CD4-positive, alpha-beta T cell treated with Interleukin-4 for 4 hours (primary cell): ENCODE measurements around the gene MAPK8IP1.

ENCODE experiments used
- DNase-seq: peaks from one replicate; pipeline ENCODE4 v3.0.0-alpha.2; 2020

The MAPK8IP1 gene

GRCh38 chr11:45860348-45860747 lies 25.1 kb upstream of the MAPK8IP1 start:
- no peak for DNase-seq

GRCh38 chr11:45860764-45861510 lies 24.5 kb upstream of the MAPK8IP1 start:
- DNase-seq: no peak

GRCh38 chr11:45864041-45864440 lies 21.4 kb upstream of the MAPK8IP1 start:
- DNase-seq: no peak

- DNase-seq: no peak
Observed at GRCh38 chr11:45869551-45869950, 15.9 kb upstream of the MAPK8IP1 start.

- DNase-seq: no peak
Observed at GRCh38 chr11:45870706-45871105, 14.7 kb upstream of the MAPK8IP1 start.

GRCh38 chr11:45871638-45872037 lies 13.8 kb upstream of the MAPK8IP1 start:
- DNase-seq: no peak

GRCh38 chr11:45872651-45873356 lies 12.6 kb upstream of the MAPK8IP1 start:
- peak; percentile 32 for DNase-seq

- no peak for DNase-seq
Observed at GRCh38 chr11:45876401-45876800, 9.1 kb upstream of the MAPK8IP1 start.

- DNase-seq: no peak
Observed at GRCh38 chr11:45877221-45877620, 8.2 kb upstream of the MAPK8IP1 start.

- no peak for DNase-seq
Observed at GRCh38 chr11:45877845-45878244, 7.6 kb upstream of the MAPK8IP1 start.

- no peak for DNase-seq
Observed at GRCh38 chr11:45879803-45880686, 5.4 kb upstream of the MAPK8IP1 start.

- DNase-seq: no peak
Observed at GRCh38 chr11:45880772-45881570, 4.5 kb upstream of the MAPK8IP1 start.

GRCh38 chr11:45881708-45882368 lies 3.6 kb upstream of the MAPK8IP1 start:
- no peak for DNase-seq

- DNase-seq: no peak
Observed at GRCh38 chr11:45884596-45885185, 760 bp upstream of the MAPK8IP1 start.

GRCh38 chr11:45885921-45886721 lies 670 bp downstream of the MAPK8IP1 start:
- no peak for DNase-seq

GRCh38 chr11:45886816-45887520 lies 1.5 kb downstream of the MAPK8IP1 start:
- DNase-seq: no peak

- no peak for DNase-seq
Observed at GRCh38 chr11:45887587-45887986, 2.1 kb downstream of the MAPK8IP1 start.

GRCh38 chr11:45889555-45889954 lies 4.1 kb downstream of the MAPK8IP1 start:
- no peak for DNase-seq

- no peak for DNase-seq
Observed at GRCh38 chr11:45889966-45890365, 4.5 kb downstream of the MAPK8IP1 start.
